ENCODE results near the gene TENM4.

GRCh38 chr11:78725200-78725599, 715.6 kb downstream of the TENM4 start:
- TF ChIP-seq ZNF384 (IDR thresholded peaks at IDR 0.05) (no peak), BHLHE40 (IDR thresholded peaks at IDR 0.05; ENCODE audit: borderline replicate concordance) (no peak), FOXK2 (IDR thresholded peaks at IDR 0.05) (no peak), CTBP1 (IDR thresholded peaks at IDR 0.05; ENCODE audit: borderline replicate concordance) (no peak), ELF4 (IDR thresholded peaks at IDR 0.05) (no peak), SP1 (IDR thresholded peaks at IDR 0.05) (no peak), TARDBP (IDR thresholded peaks at IDR 0.05) (no peak), LEF1 (IDR thresholded peaks at IDR 0.05; ENCODE audit: borderline replicate concordance) (no peak), HDGF (IDR thresholded peaks at IDR 0.05; ENCODE audit: borderline replicate concordance) (no peak), ARNT (IDR thresholded peaks at IDR 0.05) (no peak), SUZ12 (IDR thresholded peaks at IDR 0.05) (no peak)

Measured in HEK293T (cell line).